Stimulated activated CD8-positive, alpha-beta memory T cell treated with anti-CD3 and anti-CD28 coated beads, Interleukin-4, amount 100 ng/mL, for 48 hours (primary cell): ENCODE results near the gene ARL8B.
"Not testable (repeated sequence)": the region's sequence is repeated elsewhere in the genome, so short reads cannot be mapped to it uniquely, and the experiment has no call there.

Experiments used
- DNase-seq: peaks from one replicate; pipeline ENCODE4 v3.0.0-alpha.2; 2020

The ARL8B gene

GRCh38 chr3:5122030-5122740 lies at the start of gene ARL8B:
TSS of gene ARL8B (plus strand) at chr3:5122292. CDS start at chr3:5122466, 174 bp downstream.
- DNase-seq: peak; percentile 97

- no peak for DNase-seq
Measured at GRCh38 chr3:5073374-5074085, 48.6 kb upstream of the ARL8B start.

GRCh38 chr3:5078151-5078550 lies 43.9 kb upstream of the ARL8B start:
- no peak for DNase-seq

GRCh38 chr3:5079761-5080160 lies 42.3 kb upstream of the ARL8B start:
- DNase-seq: no peak

DNA sequence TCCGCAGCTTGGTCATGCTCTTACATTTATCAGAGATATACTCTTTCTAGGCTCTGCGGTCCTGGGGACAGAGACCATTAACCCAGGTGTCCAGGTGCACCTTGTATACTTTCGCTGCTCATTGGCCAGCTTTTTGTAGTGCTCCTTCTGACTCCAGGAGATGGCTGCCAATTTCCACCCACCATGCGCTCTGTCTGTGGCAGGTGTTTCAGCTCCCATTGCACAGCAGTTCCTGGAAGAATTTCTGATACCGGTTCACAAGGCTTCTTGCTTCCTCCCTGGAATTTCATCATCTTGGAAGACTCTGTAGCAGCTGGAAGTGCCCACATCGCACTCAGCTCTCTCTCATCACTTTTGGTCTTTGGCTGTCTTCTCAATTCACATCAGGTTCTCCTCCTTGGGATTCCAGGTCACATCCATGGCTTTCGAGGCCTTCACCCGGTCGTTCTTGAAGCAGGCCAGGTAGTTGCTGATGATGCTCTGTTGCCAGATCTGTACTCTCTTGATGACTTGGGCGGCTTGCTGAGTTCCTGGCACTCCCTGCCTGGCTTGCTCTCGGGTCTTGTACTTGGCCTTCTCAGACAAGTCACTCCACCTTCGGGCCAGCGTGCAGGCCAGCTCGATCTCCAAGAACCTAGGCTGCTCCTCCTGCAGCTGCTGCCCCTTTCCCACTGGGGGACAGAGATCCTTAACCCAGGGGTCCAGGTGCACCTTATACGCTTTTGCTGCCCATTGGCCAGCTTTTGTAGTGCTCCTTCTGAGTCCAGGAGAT lies 41.1 kb upstream of the ARL8B start:
- DNase-seq: no peak

DNA sequence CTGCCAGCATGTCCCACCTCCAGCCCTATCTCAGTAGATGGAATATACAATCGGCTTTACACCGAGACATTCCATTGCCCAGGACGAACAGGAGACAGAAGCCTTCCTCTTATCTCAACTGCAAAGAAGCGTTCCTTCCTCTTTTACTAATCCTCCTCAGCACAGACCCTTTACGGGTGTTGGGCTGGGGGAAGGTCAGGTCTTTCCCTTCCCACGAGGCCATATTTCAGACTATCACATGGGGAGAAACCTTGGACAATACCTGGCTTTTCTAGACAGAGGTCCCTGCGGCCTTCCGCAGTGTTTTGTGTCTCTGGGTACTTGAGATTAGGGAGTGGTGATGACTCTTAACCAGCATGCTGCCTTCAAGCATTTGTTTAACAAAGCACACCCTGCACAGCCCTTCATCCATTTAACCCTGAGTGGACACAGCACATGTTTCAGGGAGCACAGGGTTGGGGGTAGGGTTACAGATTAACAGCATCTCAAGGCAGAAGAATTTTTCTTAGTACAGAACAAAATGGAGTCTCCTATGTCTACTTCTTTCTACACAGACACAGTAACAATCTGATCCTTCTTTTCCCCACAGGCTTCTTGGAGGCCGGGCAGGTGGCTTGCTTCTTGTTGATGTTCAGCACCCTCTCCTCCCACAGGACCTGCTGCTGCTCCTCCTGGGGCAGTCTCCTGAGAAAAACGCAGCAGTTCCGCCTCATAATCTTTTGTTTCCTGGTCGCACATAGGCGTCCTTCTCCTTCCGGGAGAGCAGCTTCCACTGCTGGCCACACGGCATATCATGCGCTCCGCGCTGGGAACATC lies 39.9 kb upstream of the ARL8B start:
- DNase-seq: not testable (repeated sequence)

DNA sequence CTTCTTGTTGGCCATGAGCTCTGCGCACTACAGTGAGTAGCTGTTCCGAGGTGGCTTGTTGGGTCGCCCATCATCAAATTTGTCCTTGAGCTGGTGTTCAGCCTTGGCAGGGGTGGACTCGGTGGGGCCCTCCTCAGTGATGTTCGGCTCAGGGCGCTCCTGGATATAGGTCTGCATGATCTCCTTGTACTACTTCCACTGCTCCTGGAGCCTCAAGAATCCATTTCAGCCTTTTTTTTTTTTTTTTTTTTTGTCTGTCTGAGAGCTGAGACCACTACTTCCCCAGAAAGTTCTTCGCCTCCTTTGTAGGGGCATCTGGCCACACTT lies 39.3 kb upstream of the ARL8B start:
- DNase-seq: no peak

DNA sequence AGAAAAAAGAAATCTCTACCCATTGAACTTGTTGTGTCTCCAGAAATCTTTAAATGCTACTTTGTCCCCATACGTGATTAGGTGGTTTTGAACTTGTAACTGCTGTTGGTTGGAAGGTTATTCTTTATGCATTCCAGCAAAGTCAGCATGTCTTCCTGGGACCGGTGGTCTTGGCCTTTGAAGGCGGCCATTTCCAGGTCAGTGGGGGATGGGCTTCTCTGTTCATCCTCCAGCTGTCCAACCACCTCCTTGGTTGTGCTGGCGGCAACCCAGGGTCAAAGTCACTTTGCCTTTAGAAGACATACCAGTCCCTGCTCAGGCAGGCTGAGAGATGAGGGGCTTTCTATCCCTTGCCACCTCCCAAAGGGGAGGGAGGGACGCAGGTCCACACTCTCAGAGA lies 37.9 kb upstream of the ARL8B start:
- no peak for DNase-seq

DNA sequence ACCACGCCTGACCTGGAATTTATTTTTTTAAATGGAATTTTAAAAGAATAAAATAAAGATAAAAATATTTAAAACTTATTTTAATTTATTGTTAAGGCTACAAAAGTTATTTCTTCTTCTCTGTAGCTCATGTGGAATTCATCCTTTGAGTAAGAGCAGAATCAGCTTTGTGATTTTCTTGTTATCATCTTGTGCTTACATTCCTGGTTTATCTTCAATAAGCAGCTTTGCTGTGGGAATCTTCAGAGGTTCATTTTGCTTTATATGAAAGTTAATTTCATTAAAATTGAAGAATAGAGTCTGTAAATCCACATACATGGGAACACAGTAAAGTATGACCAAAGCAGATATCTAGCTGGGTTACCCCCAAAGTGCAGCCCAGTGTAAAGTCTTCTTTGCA lies 35.4 kb upstream of the ARL8B start:
- no peak for DNase-seq

GRCh38 chr3:5087209-5087608 lies 34.9 kb upstream of the ARL8B start:
- no peak for DNase-seq

DNA sequence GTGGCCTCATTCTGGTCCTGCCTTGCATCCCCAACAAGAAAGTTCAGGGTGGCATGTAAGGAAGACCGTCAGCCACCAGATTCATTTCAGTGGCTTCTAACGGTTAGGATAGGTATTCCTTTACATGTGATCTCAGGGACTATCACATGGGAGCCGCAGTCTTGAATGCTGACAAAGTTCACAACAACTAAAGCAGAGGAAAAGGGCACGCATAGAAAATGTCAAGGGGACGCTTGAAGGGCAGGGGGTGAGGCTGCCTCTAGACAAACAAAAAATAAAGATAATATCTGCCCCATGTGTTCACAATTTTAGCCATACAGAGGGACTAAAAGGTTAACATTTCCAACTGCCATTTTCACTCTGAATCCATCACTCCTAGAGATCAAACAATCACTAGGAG lies 31.9 kb upstream of the ARL8B start:
- DNase-seq: no peak

- DNase-seq: no peak
Measured at GRCh38 chr3:5092018-5092417, 30.1 kb upstream of the ARL8B start.

DNA sequence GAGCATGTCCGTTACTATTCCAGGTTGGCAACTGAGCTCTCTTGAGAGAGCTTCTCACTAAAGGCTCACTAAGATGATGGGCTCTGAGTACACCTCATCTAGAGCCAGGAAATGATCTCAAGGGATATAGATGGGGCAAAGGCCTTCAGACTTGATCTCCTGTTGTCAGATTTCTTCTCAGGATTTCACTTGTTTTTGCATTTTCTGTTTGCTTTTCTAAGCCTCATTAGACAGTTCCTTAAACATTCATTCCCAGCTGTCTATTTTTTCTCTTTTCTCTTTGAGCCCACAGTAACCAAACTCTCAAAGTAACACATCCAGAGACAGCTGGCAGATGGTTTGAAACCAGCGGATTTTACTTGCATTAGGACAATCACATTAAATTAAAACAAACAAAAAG lies 28.4 kb upstream of the ARL8B start:
- no peak for DNase-seq

GRCh38 chr3:5095886-5096285 lies 26.2 kb upstream of the ARL8B start:
- peak; percentile 37 for DNase-seq

- no peak for DNase-seq
Measured at GRCh38 chr3:5096336-5097008, 25.6 kb upstream of the ARL8B start.

- no peak for DNase-seq
Measured at GRCh38 chr3:5098346-5098745, 23.7 kb upstream of the ARL8B start.

DNA sequence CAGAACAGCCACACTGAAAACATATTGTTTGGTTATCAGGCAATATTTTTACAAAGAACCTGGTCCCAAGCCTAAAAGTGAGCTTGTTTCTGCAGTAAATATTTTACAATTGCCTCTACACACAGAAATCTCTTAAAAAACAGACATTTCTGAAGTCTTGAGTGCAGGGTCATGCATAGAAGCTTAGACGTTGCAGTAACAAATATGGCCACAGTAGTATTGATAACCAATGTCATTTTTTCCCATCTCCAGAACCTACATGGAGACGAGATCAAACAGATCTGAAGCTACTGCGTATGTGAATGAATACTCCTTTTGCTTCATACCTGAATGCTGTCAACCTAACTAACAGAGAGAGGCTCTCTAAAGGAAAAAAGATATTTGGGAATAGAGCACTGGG lies 19.6 kb upstream of the ARL8B start:
- no peak for DNase-seq

GRCh38 chr3:5103743-5104142 lies 18.3 kb upstream of the ARL8B start:
- DNase-seq: no peak

GRCh38 chr3:5105050-5105449 lies 17.0 kb upstream of the ARL8B start:
- peak; percentile 4 for DNase-seq

GRCh38 chr3:5106371-5106770 lies 15.7 kb upstream of the ARL8B start:
- DNase-seq: not testable (repeated sequence)

DNA sequence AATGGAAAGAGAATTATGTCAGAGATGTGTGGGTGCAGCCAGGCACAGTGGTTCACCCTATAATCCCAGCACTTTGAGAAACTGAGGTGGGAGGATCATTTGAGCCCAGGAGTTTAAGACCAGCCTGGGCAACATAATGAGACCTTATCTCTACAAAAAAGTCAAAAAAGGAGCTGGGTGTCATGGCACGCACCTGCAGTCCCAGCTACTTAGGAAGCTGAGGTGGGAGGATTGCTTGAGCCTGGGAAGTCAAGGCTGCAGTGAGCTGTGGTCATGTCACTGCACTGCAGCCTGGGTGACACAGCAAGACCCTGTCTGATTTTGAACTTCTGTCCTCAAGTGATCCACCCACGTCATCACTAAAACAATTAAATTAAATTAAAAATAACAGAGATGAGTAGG lies 15.2 kb upstream of the ARL8B start:
- DNase-seq: not testable (repeated sequence)

- DNase-seq: no peak
Measured at GRCh38 chr3:5110337-5110736, 11.8 kb upstream of the ARL8B start.

GRCh38 chr3:5112043-5112442 lies 10.0 kb upstream of the ARL8B start:
- no peak for DNase-seq
